ENCODE results near the gene HTATIP2. TPM values are rescaled to one million over a fixed set of nuclear protein-coding genes. Genes with fewer than 3 reads are reported as not detected.
A peak's percentile ranks its signal among the peaks of the same experiment; 100 is the strongest.

The HTATIP2 gene
- total and polyA plus RNA-seq, 2 experiments from 2014 or later, result 45.0 to 57.5 TPM

DNA sequence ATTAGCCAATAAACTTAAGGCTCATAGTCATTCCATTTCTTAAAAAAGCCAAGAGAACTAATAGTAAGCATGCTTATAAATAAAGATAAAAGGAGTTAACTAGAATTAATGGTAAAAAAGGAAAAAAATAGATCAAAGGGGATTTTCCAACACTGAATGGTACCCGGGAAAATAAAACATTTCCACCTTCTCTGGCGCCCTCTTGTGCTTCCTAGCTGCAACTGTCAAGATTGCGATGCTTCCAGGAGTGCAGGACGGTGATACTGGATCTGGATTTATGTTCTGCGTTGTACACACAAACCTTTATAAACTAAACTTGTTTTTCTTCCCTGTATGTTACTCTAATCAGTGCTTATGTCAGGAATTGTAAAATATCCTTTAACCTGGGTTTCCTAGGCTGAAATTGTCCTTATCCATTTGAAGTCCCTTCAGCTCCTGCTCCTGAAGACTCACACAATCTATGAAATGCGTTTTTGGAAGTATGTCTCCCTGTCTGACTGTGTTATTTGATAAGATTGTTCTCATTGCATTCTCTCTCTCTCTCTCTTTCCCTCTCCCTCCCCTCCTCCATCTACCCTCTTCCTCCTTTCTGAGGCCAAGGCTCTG lies 9.6 kb upstream of the HTATIP2 start:
- no peaks in the 10 kb centered on the region for H3K27me3 Mint-ChIP-seq (ENCODE audit: insufficient read depth, low read depth, poor library complexity)
- peak; percentile 70 for ATAC-seq
- H3K27ac Mint-ChIP-seq, result no peak overlapping the region
- Histone ChIP-seq H3K9me2 (ENCODE audit: insufficient read depth) (no peaks in the 10 kb centered on the region), H3K79me2 (replicated peaks; ENCODE audit: insufficient read depth) (no peaks in the 10 kb centered on the region), H3K4me1 (ENCODE audit: insufficient read depth) (no peaks in the 10 kb centered on the region), H3F3A (replicated peaks; ENCODE audit: low read depth) (no peaks in the 10 kb centered on the region), H4K20me1 (replicated peaks; ENCODE audit: insufficient read depth) (no peaks in the 10 kb centered on the region), H3K27ac (ENCODE audit: low read depth) (no peak overlapping the region), H3K4me2 (no peak overlapping the region), H3K36me3 (ENCODE audit: insufficient read depth) (no peaks in the 10 kb centered on the region), H2AFZ (no peak overlapping the region), H3K4me3 (no peak overlapping the region), H3K27me3 (ENCODE audit: insufficient read depth) (no peaks in the 10 kb centered on the region; the same call in 1 of the 2 replicates)
- peak; percentile 72 for DNase-seq (ENCODE audit: low spot score)
- TF ChIP-seq STAT1 (IDR thresholded peaks at IDR 0.05; ENCODE audit: unreplicated experiment), result no peak
- TF ChIP-seq, protein P1, sequence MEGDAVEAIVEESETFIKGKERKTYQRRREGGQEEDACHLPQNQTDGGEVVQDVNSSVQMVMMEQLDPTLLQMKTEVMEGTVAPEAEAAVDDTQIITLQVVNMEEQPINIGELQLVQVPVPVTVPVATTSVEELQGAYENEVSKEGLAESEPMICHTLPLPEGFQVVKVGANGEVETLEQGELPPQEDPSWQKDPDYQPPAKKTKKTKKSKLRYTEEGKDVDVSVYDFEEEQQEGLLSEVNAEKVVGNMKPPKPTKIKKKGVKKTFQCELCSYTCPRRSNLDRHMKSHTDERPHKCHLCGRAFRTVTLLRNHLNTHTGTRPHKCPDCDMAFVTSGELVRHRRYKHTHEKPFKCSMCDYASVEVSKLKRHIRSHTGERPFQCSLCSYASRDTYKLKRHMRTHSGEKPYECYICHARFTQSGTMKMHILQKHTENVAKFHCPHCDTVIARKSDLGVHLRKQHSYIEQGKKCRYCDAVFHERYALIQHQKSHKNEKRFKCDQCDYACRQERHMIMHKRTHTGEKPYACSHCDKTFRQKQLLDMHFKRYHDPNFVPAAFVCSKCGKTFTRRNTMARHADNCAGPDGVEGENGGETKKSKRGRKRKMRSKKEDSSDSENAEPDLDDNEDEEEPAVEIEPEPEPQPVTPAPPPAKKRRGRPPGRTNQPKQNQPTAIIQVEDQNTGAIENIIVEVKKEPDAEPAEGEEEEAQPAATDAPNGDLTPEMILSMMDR (conservative IDR thresholded peaks at IDR 0.05; ENCODE audit: low read depth in 2 of 2), result peak; percentile 86 to 90
- no peaks in the 10 kb centered on the region for H3K4me1 Mint-ChIP-seq
- no peak overlapping the region for H3K4me3 Mint-ChIP-seq
- no peaks in the 10 kb centered on the region for H3K36me3 Mint-ChIP-seq (ENCODE audit: low read depth)
- H3K9me3 Mint-ChIP-seq, result no peaks in the 10 kb centered on the region

DNA sequence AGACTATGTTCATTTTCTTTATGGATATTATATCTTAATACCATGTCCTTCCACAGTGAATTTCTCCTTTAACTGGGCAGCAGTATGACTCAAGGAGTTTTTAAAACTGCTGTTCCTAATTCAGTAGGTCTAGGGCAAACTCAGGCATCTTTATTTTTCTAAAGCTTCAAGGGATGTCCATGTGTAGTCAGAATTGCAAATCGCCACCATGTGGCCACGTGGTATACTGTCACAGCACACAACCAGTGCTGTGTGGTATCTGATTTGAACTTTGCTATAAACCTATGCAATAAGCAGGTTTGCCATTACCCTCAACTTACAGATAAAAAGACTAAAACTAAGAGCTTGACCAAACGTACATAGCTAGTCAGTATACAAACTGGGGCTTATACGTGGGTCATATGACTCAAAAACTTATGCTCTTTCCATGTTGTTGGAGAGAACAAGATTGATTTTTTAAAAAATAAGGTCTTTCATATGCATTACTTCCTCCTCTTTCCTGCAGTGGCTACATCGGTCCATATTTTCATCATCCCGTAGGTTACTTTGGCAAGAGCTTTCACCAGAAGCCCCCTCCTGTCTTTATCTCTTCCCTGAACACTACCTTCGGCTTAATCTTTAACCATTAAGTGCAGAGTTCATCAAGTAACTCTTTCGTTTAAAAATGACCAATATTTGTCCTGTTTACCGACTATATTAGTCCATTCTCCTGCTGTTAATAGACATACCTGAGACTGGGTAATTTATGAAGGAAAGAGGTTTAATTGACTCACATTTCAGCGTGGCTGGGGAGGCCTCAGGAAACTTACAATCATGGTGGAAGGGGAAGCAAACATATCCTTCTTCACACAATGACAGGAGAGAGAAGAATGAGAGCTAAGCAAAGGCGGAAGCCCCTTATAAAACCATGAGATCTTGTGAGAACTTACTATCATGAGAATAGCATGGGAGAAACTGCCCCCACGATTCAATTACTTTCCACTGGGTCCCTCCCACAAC lies 8.0 kb upstream of the HTATIP2 start:
- H3K27ac ChIP-seq (ENCODE audit: low read depth), result no peak overlapping the region
- H3F3A ChIP-seq (replicated peaks; ENCODE audit: low read depth), result no peaks in the 10 kb centered on the region
- H3K4me3 Mint-ChIP-seq, result no peak overlapping the region
- no peaks in the 10 kb centered on the region for H4K20me1 ChIP-seq (replicated peaks; ENCODE audit: insufficient read depth)
- no peaks in the 10 kb centered on the region for H3K4me1 Mint-ChIP-seq
- H2AFZ ChIP-seq, result no peak overlapping the region
- ATAC-seq, result peak; percentile 91
- no peak overlapping the region for H3K27ac Mint-ChIP-seq
- no peak overlapping the region for H3K4me3 ChIP-seq
- H3K27me3 Mint-ChIP-seq (ENCODE audit: insufficient read depth, low read depth, poor library complexity), result no peaks in the 10 kb centered on the region
- H3K36me3 Mint-ChIP-seq (ENCODE audit: low read depth), result no peaks in the 10 kb centered on the region
- H3K4me2 ChIP-seq, result no peak overlapping the region
- H3K9me2 ChIP-seq (ENCODE audit: insufficient read depth), result no peaks in the 10 kb centered on the region
- H3K9me3 Mint-ChIP-seq, result no peaks in the 10 kb centered on the region
- peak; percentile 64 for DNase-seq (ENCODE audit: low spot score)
- H3K4me1 ChIP-seq (ENCODE audit: insufficient read depth), result no peaks in the 10 kb centered on the region
- TF ChIP-seq ZNF462 (CRISPR knock-in tag; IDR thresholded peaks at IDR 0.05), result no peak
- TF ChIP-seq, protein P1 (conservative IDR thresholded peaks at IDR 0.05; ENCODE audit: low read depth in 2 of 2), result peak; percentile 72 to 76
- no peaks in the 10 kb centered on the region for H3K79me2 ChIP-seq (replicated peaks; ENCODE audit: insufficient read depth)
- no peaks in the 10 kb centered on the region; the same call in 1 of the 2 replicates for H3K27me3 ChIP-seq (ENCODE audit: insufficient read depth)
- H3K36me3 ChIP-seq (ENCODE audit: insufficient read depth), result no peaks in the 10 kb centered on the region
